NB4 (cell line): ENCODE results near the gene RPP25.

Experiments
- POLR2A ChIP-seq: IDR thresholded peaks from 2 replicates; pipeline ENCODE4 v1.6.1; 2011; ENCODE audit warnings: mild to moderate bottlenecking; ENCODE audit not compliant: insufficient read length; ENCODE audit errors: extremely low read depth
- TF ChIP-seq, protein P1 (sequence below): IDR thresholded peaks from 2 replicates; pipeline ENCODE4 v1.6.1; 2011; ENCODE audit warnings: low read depth, low read length

DNA sequence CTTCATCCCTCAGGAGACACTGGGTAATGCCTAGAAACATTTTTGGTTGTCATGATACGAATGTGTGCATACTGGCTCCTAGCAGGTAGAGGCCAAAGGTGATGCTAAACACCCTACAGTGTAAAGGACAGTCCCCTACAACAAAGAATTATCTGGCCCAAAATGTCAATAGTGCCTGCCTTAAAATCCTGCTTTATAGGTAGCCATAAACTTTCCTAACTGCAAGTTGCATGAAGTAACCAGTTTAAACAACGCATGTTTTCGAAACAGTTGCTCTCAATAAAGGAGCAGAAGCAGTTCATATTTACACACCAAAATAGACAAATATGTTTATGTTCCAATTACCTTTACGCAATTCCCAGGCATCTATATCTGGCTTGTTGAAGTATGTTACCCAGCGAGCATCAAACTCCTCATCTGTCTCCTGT lies 27.8 kb downstream of the RPP25 start:
- no peak for TF ChIP-seq POLR2A
- TF ChIP-seq, protein P1, sequence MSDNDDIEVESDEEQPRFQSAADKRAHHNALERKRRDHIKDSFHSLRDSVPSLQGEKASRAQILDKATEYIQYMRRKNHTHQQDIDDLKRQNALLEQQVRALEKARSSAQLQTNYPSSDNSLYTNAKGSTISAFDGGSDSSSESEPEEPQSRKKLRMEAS = no peak
